Hypothalamus (tissue), 51 donors: Measurements from ENCODE around the gene VPS36.
"Not testable (repeated sequence)": the region's sequence is repeated elsewhere in the genome, so short reads cannot be mapped to it uniquely, and the experiment has no call there.

Experiments used
- DNase-seq, 51 donors: peaks; one replicate each; lab custom pipeline; 2025; lab: John Stamatoyannopoulos, UW

VPS36 gene

GRCh38 chr13:52447354-52447753, 3.1 kb downstream of the VPS36 start:
- DNase-seq = no peak

- DNase-seq = no peak
These were observed 4.2 kb downstream of the VPS36 start for GRCh38 chr13:52446265-52446664.

DNA sequence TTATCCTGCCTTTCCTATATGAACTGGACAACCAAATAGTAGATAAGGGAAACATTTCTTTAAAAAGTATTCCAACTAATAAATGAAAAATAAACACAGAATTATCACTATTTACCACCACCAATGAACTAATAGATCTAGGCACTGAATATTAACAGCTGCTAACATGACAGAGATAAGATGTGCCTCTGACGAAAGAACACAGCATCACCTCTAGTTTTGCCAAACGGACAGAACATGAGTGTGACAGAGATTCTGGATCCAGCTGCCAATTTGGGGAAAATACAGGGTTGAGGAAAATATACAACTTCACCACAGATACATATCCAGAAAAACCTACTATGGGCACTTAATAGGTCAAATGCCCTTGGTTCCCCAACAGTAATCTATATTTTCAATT, 18.0 kb downstream of the VPS36 start:
- no peak for DNase-seq

- DNase-seq = no peak
These were observed 22.1 kb downstream of the VPS36 start for GRCh38 chr13:52428295-52428694.

GRCh38 chr13:52421216-52421615, 29.2 kb downstream of the VPS36 start:
- DNase-seq = no peak

- no peak for DNase-seq
These were observed 31.4 kb downstream of the VPS36 start for GRCh38 chr13:52419080-52419479.

DNA sequence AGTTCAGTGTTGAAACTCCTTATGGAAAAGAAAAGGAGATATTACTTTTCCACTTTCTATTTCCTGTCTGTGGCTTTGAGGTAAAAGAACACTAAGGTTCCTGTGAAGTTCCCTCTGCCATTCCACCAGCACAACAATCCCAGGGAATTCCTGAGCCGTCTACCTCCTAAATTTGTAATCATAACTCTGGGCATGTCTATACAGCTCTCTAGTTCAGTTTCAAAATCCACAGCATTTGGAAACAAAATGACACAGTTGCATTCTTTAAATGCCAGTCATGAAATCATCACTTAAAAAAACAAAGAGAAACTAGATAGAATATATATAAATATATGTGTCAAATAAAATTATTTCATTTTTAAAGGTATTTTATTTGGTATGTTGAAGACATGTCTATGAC, 35.5 kb downstream of the VPS36 start:
- no peak for DNase-seq

DNA sequence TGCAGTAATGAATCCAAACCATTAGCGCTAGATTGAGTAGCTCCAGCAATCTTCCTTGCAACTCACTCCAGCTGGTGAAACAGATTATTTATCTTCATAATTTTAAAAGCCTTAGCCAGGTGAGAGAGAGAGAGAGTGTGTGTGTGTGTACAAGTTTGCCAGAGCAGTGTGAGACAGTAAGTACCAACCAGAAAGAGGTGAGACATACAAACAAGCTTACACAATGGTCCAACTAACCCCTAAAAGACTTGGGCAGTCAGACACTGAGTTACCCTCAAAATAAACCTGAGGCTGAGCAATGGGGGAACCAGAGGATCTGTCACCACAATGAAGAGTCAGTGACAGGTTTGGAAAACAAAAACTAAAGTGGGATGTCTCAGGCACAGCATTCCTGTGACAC, 36.4 kb downstream of the VPS36 start:
- DNase-seq = no peak

DNA sequence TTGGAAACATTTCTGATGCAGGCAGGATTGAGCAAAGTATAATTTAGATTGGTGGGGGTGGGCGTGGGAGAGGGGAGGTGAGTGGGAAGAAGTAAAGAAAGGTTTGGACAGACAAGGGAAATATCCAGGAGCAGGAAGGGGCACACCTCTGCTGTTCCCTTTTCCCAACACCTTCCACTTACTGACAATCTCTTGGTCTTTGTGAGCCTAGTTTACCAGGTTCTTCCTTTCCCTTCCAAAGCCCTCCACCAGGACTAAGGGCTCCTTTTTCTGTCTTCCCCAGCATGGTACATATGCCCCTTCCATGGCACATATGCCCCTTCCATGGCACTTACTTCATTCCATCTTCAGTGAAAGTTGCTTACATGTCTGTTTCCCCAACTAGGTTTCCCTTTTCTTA, 38.3 kb downstream of the VPS36 start:
- DNase-seq = no peak

- no peak for DNase-seq
These were observed 38.8 kb downstream of the VPS36 start for GRCh38 chr13:52411629-52412028.

- DNase-seq = not testable (repeated sequence)
These were observed 42.3 kb downstream of the VPS36 start for GRCh38 chr13:52408071-52408658.

DNA sequence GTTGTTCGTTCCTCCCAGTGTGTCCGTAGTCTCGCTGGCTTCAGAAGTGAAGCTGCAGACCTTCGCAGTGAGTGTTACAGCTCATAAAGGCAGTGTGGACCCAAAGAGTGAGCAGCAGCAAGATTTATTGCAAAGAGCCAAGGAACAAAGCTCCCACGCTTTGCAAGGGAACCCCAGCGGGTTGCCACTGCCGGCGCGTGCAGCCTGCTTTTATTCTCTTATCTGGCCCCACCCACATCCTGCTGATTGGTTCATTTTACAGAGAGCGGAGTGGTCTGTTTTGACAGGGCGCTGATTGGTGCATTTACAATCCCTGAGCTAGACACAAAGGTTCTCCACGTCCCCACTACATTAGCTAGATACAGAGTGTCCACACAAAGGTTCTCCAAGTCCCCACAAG, 43.0 kb downstream of the VPS36 start:
- not testable (repeated sequence) for DNase-seq

DNA sequence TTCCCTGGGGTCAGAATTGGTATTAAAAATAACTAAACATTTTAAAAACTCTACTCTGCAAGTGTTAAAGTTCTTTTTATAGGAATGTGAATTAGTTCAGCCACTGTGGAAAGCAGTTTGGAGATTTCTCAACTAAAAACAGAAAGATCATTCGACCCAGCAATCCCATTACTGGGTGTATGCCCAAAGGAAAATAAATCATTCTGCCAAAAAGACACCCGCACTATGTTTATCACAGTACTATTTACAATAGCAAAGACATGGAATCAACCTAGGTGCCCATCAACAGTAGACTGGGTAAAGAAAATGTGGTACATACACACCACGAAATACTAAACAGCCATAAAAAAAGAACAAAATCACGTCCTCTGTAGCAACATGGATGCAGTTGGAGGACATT, 43.8 kb downstream of the VPS36 start:
- no peak for DNase-seq

DNA sequence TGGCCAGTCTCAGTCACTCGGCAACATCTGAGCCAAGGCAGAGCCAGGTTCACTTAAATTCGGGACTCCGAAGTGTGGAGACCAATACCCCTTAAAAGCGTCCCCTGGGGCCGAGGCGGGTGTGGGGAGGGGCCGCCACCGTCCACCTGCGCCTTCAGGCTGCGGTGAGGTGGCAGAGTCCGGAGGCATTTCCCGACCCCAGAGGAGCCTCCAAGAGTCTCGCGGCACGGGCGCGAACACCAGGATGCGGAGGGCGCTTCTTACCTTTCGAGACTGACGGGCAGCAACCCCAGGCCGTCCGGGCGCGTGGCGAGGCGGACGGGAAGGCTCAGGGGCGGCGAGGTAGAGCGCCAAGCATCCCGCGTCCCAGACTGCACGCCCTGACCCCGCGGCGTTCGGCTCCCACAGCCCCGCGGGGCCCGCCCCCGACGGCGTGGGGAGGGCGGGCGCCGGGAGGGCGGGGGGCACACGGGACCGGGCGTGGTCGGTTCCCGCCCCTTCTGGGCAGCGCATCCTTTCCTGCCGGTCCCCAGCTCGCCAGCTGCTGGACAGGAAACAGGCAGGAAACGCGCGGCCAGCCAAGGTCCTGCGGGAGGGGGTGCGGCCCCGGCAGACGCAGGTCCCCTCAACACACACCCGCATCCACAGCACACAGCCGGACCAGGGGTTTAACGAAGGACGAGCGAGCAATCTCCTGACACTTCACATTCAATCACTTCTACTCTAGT, 44.5 kb downstream of the VPS36 start, which contains the start of gene THSD1:
Gene THSD1, minus strand, starts transcription at position 406 of the 728 bp plus-strand sequence. CDS start 3,572 bp downstream, outside the sequence.
- peak in 10 of 51 donors; percentile 0 to 24 (median 10) for DNase-seq

- DNase-seq = no peak
These were observed 45.1 kb downstream of the VPS36 start for GRCh38 chr13:52405369-52405766.

GRCh38 chr13:52399708-52400107, 50.7 kb downstream of the VPS36 start:
- DNase-seq = no peak

DNA sequence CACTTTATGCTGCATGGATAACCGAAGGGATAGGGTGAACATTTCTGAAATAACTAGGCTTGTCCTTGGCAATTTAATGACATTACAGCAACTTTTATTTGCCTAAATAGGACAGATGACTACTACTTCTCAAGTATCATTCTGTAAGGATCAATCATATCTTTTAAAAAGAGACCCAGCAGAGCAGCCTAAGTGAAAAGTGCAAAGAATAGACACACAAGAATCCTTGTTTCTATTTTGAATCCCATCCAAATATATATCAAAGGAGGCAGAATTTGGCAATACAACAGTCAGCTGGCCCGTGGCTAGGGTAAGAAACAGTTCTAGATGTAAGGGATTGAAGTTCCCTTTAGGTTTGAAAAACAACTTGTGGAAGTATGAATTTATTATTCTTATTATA, 51.4 kb downstream of the VPS36 start:
- no peak for DNase-seq

DNA sequence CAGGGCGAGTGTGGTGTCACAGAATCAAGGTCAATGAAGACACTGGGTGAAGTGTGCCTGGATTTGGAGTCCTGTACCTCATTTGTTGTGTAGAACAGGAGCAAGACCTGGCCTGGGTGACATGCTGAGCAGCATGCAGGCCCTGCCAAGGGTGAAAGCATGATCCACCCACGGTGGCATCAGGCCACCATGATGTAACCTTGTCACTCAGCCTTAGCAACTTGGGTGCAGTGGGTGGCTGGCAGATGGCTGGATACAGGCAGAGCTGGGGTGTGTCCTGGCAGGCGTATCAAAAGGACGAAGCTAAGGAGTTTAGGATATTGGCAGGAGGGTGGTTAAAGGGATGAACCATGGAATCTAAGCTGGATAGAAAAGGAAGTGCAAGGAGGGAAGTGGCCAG, 54.7 kb downstream of the VPS36 start:
- no peak for DNase-seq

DNA sequence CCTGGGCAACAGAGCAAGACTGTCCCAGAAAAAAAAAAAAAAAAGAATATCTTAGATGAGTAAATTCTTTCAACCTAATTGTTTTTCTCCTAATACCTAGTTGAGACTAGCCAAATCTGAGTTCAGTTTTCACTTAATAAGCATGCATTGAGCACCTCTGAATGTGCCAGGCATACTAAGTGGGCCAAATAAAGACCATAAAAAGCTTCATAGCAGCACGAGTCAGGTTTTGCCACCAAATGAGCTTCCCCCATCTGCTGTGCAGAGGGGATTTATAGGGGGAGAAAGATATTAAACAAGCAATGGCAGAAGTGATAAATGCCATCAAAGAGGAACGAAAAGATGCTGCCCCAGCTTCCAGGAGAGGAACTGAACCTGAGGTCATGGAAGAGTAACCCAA, 55.8 kb downstream of the VPS36 start:
- DNase-seq = peak in 1 of 51 donors; percentile 7

- DNase-seq = no peak
These were observed 56.7 kb downstream of the VPS36 start for GRCh38 chr13:52393572-52394357.

- DNase-seq = no peak
These were observed 62.7 kb downstream of the VPS36 start for GRCh38 chr13:52387721-52388120.

DNA sequence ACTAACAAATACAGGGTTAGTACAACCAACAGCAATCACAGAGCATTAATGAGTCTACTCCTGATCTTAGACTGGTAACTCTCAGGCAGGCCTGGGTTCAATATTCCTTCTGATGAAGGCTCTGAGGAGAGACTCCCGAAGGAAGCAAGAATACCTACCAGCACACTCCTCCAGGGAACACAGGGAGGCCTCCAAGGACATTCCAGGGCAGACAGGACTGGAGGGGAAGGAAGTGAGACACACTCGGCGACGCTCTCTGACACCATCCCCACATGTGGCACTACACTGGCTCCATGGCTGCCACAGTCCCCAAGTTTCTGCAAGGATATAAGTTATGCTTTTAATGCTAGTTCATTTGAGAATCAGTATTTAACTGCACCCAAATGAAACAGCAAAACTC, 64.6 kb downstream of the VPS36 start:
- no peak for DNase-seq
